Tibial artery (tissue), 4 donors: ENCODE results near the gene FCGBP.

Experiments used
- DNase-seq, 2 donors: peaks; one replicate each; pipeline ENCODE4 v3.0.0-alpha.2; 2019
- H3K27ac ChIP-seq, 2 donors: fragments of 200-600 bp; sonication (generic) in 1 of 2; 1 replicate in 1 of 2; 2 replicates in 1 of 2; pipeline ENCODE4 v1.5.1; 2018 to 2019; ENCODE audit warnings: mild to moderate bottlenecking in 1 of 2
- H3K27me3 ChIP-seq, 2 donors: fragments of 200-600 bp; sonication (generic) in 1 of 2; one replicate each; pipeline versions ENCODE4 v1.5.1 to v1.6.0; 2016 to 2019
- H3K36me3 ChIP-seq, 3 donors: fragments of 200-600 bp; sonication (generic) in 2 of 3; one replicate each; pipeline ENCODE4 v1.5.1; 2016 to 2019; ENCODE audit warnings: mild to moderate bottlenecking in 2 of 3
- H3K4me1 ChIP-seq, 4 donors: fragments of 200-600 bp; sonication (generic) in 2 of 4; 1 replicate in 3 of 4; 2 replicates in 1 of 4; pipeline ENCODE4 v1.5.1; 2016 to 2019
- H3K4me3 ChIP-seq, 2 donors: fragments of 200-600 bp; sonication (generic) in 1 of 2; 1 replicate in 1 of 2; 2 replicates in 1 of 2; pipeline ENCODE4 v1.5.1; 2018 to 2019; ENCODE audit warnings: mild to moderate bottlenecking in 2 of 2
- H3K9me3 ChIP-seq, 3 donors: fragments of 200-600 bp; sonication (generic) in 1 of 3; one replicate each; pipeline ENCODE4 v1.5.1; 2016 to 2019
- intact Hi-C: fragments of 100-400 bp; cut with DNase I; formaldehyde crosslinking; loops from one replicate; pipeline ENCODE4 v1.15.0; 2023; ENCODE audit warnings: low total_unique reads
- TF ChIP-seq, protein P1 (sequence below), 2 experiments: fragments of 200-600 bp in 1 of 2; fragments of 450-650 bp in 1 of 2; IDR thresholded peaks; one replicate each; pipeline ENCODE4 v1.5.1; 2017 to 2019; ENCODE audit warnings: antibody characterized with exemption in 2 of 2, mild to moderate bottlenecking in 1 of 2, moderate library complexity in 1 of 2

Gene FCGBP

DNA sequence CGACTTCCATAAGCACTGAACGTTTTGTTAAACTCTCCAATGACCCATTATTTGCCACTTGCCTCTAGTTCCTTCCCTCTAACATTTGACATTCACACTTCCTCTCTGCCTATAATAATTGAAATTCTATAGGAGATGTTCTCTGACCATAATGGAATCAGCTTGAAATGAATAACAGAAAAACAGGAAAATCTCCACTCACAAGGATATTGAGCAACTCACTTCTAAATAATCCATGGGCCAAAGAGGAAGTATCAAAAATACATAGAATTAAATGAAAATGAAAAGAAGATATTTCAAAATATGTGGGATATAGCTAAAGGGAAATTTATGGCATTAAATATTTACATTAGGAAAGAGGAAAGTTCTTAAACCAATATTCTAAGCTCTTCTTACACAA, 3.4 kb upstream of the FCGBP start:
- no peak for DNase-seq
- Histone ChIP-seq H3K4me3 (no peak overlapping the region), H3K4me1 (no peaks in the 10 kb centered on the region), H3K27me3 (peaks cover 0 to 14% of the 10 kb centered on the region in 2 donors), H3K27ac (no peak overlapping the region), H3K9me3 (peaks cover 3 to 15% (median 14%) of the 10 kb centered on the region in 3 donors), H3K36me3 (no peaks in the 10 kb centered on the region)
- TF ChIP-seq, protein P1, sequence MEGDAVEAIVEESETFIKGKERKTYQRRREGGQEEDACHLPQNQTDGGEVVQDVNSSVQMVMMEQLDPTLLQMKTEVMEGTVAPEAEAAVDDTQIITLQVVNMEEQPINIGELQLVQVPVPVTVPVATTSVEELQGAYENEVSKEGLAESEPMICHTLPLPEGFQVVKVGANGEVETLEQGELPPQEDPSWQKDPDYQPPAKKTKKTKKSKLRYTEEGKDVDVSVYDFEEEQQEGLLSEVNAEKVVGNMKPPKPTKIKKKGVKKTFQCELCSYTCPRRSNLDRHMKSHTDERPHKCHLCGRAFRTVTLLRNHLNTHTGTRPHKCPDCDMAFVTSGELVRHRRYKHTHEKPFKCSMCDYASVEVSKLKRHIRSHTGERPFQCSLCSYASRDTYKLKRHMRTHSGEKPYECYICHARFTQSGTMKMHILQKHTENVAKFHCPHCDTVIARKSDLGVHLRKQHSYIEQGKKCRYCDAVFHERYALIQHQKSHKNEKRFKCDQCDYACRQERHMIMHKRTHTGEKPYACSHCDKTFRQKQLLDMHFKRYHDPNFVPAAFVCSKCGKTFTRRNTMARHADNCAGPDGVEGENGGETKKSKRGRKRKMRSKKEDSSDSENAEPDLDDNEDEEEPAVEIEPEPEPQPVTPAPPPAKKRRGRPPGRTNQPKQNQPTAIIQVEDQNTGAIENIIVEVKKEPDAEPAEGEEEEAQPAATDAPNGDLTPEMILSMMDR (IDR thresholded peaks at IDR 0.05), result no peak
- intact Hi-C loops, result no loop called here

DNA sequence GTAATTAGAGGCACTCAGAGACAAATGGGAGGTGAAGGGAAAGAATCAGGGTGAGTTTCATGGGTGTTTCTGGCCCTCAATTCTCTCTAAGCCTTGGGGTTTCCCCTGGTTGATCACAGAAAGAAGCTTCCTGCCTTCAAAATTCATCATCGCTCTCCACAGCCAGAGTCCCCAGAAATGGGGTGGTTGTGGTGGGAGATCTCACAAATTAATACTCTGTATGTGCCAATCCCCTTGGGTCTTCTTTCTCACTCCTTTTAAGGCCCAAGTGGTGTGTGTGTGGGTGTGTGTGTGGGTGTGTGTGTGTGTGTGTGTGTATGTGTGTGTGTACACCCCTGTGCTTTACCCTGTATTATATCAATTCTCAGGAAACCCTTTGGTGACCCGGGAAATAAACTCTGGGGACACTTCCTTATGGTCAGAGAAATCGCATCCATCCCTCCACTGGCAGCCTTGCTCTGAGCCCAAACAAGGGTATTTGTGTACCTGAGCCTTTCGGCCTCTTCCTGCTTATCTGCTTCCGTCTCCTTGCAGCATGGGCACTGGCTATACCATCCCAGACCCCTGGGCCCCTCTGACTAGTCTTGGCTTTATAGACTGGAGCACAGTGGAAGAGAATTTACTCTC, 2.8 kb upstream of the FCGBP start:
- H3K4me1 ChIP-seq, result no peaks in the 10 kb centered on the region
- peaks cover 3 to 15% (median 14%) of the 10 kb centered on the region in 3 donors for H3K9me3 ChIP-seq
- TF ChIP-seq, protein P1 (IDR thresholded peaks at IDR 0.05), result no peak
- no peak overlapping the region for H3K4me3 ChIP-seq
- no peak for DNase-seq
- H3K36me3 ChIP-seq, result no peaks in the 10 kb centered on the region
- peaks cover 0 to 14% of the 10 kb centered on the region in 2 donors for H3K27me3 ChIP-seq
- H3K27ac ChIP-seq, result no peak overlapping the region
- intact Hi-C loops, result no loop called here

DNA sequence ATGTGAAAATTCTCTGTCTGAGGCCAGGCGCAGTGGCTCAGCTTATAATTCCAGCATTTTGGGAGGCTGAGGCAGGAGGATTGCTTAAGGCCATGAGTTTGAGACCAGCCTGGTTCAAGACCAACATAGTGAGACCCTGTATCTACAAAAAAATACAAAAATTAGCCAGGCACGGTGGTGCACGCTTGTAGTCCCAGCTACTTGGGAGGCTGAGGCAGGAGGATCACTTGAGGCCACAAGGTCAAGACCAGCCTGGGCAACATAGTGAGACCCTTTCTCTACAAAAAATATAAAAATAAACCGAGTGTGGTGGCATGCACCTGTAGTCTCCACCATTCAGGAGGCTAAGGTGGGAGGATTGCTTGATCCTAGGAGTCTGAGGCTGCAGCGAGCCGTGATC, 2.2 kb upstream of the FCGBP start:
- no peak overlapping the region for H3K4me3 ChIP-seq
- H3K27ac ChIP-seq, result no peak overlapping the region
- intact Hi-C loops, result no loop called here
- H3K9me3 ChIP-seq, result peaks cover 3 to 15% (median 14%) of the 10 kb centered on the region in 3 donors
- H3K27me3 ChIP-seq, result peaks cover 0 to 14% of the 10 kb centered on the region in 2 donors
- TF ChIP-seq, protein P1 (IDR thresholded peaks at IDR 0.05), result no peak
- DNase-seq, result no peak
- no peaks in the 10 kb centered on the region for H3K36me3 ChIP-seq
- H3K4me1 ChIP-seq, result no peaks in the 10 kb centered on the region

DNA sequence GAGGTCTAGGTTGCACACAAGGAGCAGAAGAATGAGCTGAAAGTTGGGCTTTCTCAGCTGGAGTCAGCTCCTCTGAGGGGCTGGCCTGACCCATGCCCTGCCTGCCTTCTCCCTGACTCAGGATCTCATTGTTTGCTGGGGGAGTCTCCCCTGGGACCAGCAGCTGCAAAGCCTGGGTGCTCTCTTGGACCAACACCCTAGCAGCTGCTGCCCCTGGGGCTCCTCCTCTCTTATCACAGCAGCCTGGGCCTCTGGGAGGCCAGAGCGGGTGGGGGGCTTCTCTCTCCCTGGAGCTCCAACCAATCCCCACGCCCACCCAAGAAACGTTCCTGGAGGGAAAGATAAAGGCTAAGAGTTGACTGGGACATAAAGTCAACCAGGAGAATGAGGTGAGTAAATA, 1.6 kb upstream of the FCGBP start:
- no peaks in the 10 kb centered on the region for H3K36me3 ChIP-seq
- TF ChIP-seq, protein P1 (IDR thresholded peaks at IDR 0.05), result no peak
- H3K4me1 ChIP-seq, result no peaks in the 10 kb centered on the region
- H3K9me3 ChIP-seq, result peaks cover 3 to 13% (median 13%) of the 10 kb centered on the region in 3 donors
- H3K4me3 ChIP-seq, result no peak overlapping the region
- no peak overlapping the region for H3K27ac ChIP-seq
- intact Hi-C loops, result no loop called here
- DNase-seq, result no peak
- H3K27me3 ChIP-seq, result peaks cover 0 to 14% of the 10 kb centered on the region in 2 donors

DNA sequence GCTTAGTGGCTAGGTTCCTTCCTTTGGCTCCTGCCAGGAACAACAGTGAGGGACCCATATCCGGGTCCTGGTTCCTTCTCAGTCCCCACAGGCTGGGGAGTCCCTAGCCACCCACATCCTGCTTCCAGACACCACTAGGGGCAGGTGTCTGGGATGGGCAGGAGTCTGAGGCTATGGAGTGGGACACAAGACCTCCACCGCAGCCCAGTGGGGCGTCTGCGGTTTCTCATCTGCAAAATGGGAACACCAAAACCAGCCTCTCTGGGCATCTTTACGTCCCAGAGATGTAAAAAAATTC, 879 bp upstream of the FCGBP start:
- H3K27ac ChIP-seq, result no peak overlapping the region
- intact Hi-C loops, result no loop called here
- TF ChIP-seq, protein P1 (IDR thresholded peaks at IDR 0.05), result no peak
- no peaks in the 10 kb centered on the region for H3K36me3 ChIP-seq
- no peak for DNase-seq
- no peaks in the 10 kb centered on the region for H3K4me1 ChIP-seq
- H3K9me3 ChIP-seq, result peaks cover 2 to 9% (median 8%) of the 10 kb centered on the region in 3 donors
- peaks cover 0 to 14% of the 10 kb centered on the region in 2 donors for H3K27me3 ChIP-seq
- no peak overlapping the region for H3K4me3 ChIP-seq

DNA sequence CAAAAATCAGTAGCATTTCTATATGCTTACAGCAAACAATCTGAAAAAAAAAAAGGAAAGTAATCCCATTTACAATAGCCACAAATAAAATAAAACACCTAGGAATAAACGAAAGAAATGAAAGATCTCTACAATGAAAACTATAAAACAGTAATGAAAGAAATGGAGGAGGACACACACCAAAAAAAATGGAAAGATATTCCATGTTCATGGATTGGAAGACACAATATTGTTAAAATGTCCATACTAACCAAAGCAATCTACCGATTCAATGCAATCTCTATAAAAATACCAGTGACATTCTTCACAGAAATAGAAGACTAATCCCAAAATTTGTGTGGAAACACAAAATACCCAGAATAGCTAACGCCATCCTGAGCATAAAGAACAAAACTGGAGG, 4.7 kb downstream of the FCGBP start:
- no peaks in the 10 kb centered on the region for H3K9me3 ChIP-seq
- no peak overlapping the region for H3K4me3 ChIP-seq

More for the DNA sequence above, 4.7 kb downstream of the FCGBP start:
- peaks cover 0 to 3% of the 10 kb centered on the region in 2 donors for H3K27me3 ChIP-seq
- H3K4me1 ChIP-seq, result no peaks in the 10 kb centered on the region
- DNase-seq, result no peak
- TF ChIP-seq, protein P1 (IDR thresholded peaks at IDR 0.05), result no peak
- H3K27ac ChIP-seq, result no peak overlapping the region
- intact Hi-C loops, result no loop called here
- H3K36me3 ChIP-seq, result no peaks in the 10 kb centered on the region
